Measurements from ENCODE around the gene RPS6KL1. TPM values are rescaled to one million over a fixed set of nuclear protein-coding genes. Genes with fewer than 3 reads are reported as not detected.

Gene RPS6KL1
- total RNA-seq, 5 donors from 2014 or later (not counting 1 experiment from before 2014, with no cell fraction given), result 3.2 to 15.3 (median 6.2) TPM

DNA sequence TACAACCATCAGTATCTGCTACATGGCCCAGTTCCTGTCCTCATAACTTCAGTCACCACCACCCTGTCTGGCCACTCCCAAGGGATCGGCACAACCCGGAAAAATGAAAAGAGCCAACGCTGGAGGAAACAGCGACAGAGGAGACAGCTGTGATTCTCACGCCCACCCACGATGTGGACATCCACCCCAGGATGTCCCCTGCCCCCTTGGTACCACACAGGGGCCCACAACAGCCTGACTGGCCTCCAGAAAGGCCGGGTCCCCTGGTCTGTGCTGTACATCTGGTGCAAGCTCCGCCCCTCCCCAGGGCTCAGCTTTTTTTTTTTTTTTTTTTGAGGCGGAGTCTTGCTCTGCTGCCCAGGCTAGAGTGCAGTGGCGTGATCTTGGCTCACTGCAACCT, 12.5 kb downstream of the RPS6KL1 start:
- ATAC-seq (replicated peaks in 1 of 4), result no peak
- Mint-ChIP-seq H3K4me3 (no peak overlapping the region), H3K36me3 (no peaks in the 10 kb centered on the region), H3K4me1 (peaks cover 0 to 8% (median 7%) of the 10 kb centered on the region in 3 donors), H3K9me3 (no peaks in the 10 kb centered on the region), H3K27me3 (no peaks in the 10 kb centered on the region), H3K27ac (no peak overlapping the region)
- peaks cover 0 to 3% of the 10 kb centered on the region in 2 donors for H3K36me3 ChIP-seq (ENCODE audit: control insufficient read depth in 2 of 2, extremely low read depth in 1 of 2, insufficient read depth in 1 of 2, low read length in 1 of 2)
- no peak overlapping the region for H3K4me3 ChIP-seq (ENCODE audit: control insufficient read depth in 1 of 2, extremely low read depth in 1 of 2, low read length in 1 of 2)
- WGBS (ENCODE audit: insufficient coverage), result 84% methylated on average over 8 of the region's 10 CpGs
- CTCF ChIA-PET, result interaction anchor here (0.5 to 1.4 kb wide), 6 partner anchors 11 to 154 kb away, joined by 3 to 5 read pairs (median 4); no protein-coding TSS in a partner anchor
- peaks cover 0 to 3% of the 10 kb centered on the region in 2 experiments for H3K27me3 ChIP-seq (replicated peaks in 1 of 2; ENCODE audit: control insufficient read depth in 2 of 2, extremely low read depth in 1 of 2, insufficient read depth in 2 of 2, low read length in 1 of 2)
- POLR2A ChIA-PET, result no interaction called here
- H3K4me1 ChIP-seq (ENCODE audit: control insufficient read depth in 1 of 2, extremely low read depth in 1 of 2, insufficient read depth in 2 of 2, low read length in 2 of 2), result peaks cover 0 to 14% of the 10 kb centered on the region in 2 experiments
- H3K27ac ChIP-seq (ENCODE audit: low read length), result no peak overlapping the region
- no peak for DNase-seq
- no peaks in the 10 kb centered on the region for H3K9me3 ChIP-seq

DNA sequence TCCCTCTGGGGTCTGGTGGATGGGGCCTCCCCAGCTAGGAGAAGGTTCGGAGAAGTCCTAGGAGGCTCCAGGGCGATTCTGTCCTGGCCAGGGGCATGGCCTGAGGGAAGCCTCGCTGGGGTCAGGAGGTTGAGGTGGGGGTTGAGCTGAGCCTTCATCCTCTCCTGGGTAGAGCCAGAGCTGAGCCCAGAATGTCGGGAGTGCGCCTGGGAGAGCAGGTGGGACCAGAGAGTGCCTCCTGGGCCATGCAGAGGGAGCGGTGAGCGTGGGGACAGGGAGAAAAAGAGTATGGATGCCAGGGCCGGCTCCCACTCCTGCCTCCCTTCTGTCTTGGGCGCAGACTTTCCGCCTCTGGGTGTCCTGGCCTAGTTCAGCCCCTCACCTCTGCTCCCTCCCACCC, 13.1 kb downstream of the RPS6KL1 start:
- POLR2A ChIA-PET, result no interaction called here
- Histone ChIP-seq H3K27me3 (replicated peaks in 1 of 2; ENCODE audit: control insufficient read depth in 2 of 2, extremely low read depth in 1 of 2, insufficient read depth in 2 of 2, low read length in 1 of 2) (peaks cover 0 to 3% of the 10 kb centered on the region in 2 experiments), H3K36me3 (ENCODE audit: control insufficient read depth in 2 of 2, extremely low read depth in 1 of 2, insufficient read depth in 1 of 2, low read length in 1 of 2) (peaks cover 0 to 5% of the 10 kb centered on the region in 2 donors), H3K9me3 (no peaks in the 10 kb centered on the region), H3K4me3 (ENCODE audit: control insufficient read depth in 1 of 2, extremely low read depth in 1 of 2, low read length in 1 of 2) (no peak overlapping the region), H3K27ac (ENCODE audit: low read length) (no peak overlapping the region), H3K4me1 (ENCODE audit: control insufficient read depth in 1 of 2, extremely low read depth in 1 of 2, insufficient read depth in 2 of 2, low read length in 2 of 2) (peaks cover 0 to 17% of the 10 kb centered on the region in 2 experiments)
- CTCF ChIA-PET, result interaction anchor here (0.5 to 1.4 kb wide), 4 partner anchors 12 to 155 kb away, joined by 3 to 5 read pairs (median 3); no protein-coding TSS in a partner anchor
- WGBS (ENCODE audit: insufficient coverage), result 90% methylated on average over 8 of the region's 10 CpGs
- Mint-ChIP-seq H3K27me3 (no peaks in the 10 kb centered on the region), H3K4me3 (no peak overlapping the region), H3K9me3 (no peaks in the 10 kb centered on the region), H3K27ac (no peak overlapping the region), H3K4me1 (peaks cover 0 to 11% (median 9%) of the 10 kb centered on the region in 3 donors), H3K36me3 (no peaks in the 10 kb centered on the region)
- DNase-seq, result no peak
- no peak for ATAC-seq (replicated peaks in 1 of 4)

DNA sequence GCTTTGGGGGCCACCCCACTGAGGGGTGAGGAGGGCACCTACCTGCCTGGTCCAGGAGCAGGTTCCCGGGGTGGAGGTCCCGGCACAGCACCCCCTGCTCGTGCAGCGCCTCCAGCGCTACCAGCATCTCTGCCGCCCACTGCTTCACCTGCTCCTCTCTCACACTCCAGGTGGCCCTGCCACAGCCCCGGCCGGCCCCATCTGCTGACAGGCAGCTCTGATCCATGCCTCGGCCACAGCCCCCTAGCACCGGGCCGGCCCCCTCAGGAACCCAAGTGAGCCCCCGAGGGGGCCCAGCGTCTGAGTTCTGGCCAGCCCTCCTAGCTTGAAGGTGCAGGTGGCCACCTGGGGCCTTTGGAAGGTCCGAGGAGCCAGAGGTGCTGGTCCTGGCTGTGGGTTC, 13.6 kb downstream of the RPS6KL1 start:
- Histone ChIP-seq H3K27ac (ENCODE audit: low read length) (no peak overlapping the region), H3K9me3 (no peaks in the 10 kb centered on the region), H3K4me3 (ENCODE audit: control insufficient read depth in 1 of 2, extremely low read depth in 1 of 2, low read length in 1 of 2) (no peak overlapping the region), H3K36me3 (ENCODE audit: control insufficient read depth in 2 of 2, extremely low read depth in 1 of 2, insufficient read depth in 1 of 2, low read length in 1 of 2) (peaks cover 0 to 9% of the 10 kb centered on the region in 2 donors), H3K27me3 (replicated peaks in 1 of 2; ENCODE audit: control insufficient read depth in 2 of 2, extremely low read depth in 1 of 2, insufficient read depth in 2 of 2, low read length in 1 of 2) (peaks cover 0 to 3% of the 10 kb centered on the region in 2 experiments), H3K4me1 (ENCODE audit: control insufficient read depth in 1 of 2, extremely low read depth in 1 of 2, insufficient read depth in 2 of 2, low read length in 2 of 2) (peaks cover 0 to 17% of the 10 kb centered on the region in 2 experiments)
- no peaks in the 10 kb centered on the region for H3K36me3 Mint-ChIP-seq
- H3K4me1 Mint-ChIP-seq, result peaks cover 0 to 11% (median 10%) of the 10 kb centered on the region in 3 donors
- DNase-seq, result no peak
- no peak for ATAC-seq (replicated peaks in 1 of 4)
- CTCF ChIA-PET, result interaction anchor here (0.5 to 1.4 kb wide), 3 partner anchors 12 to 306 kb away, joined by 3 to 10 read pairs (median 3); no protein-coding TSS in a partner anchor
- H3K27ac Mint-ChIP-seq, result no peak overlapping the region
- H3K4me3 Mint-ChIP-seq, result no peak overlapping the region
- H3K9me3 Mint-ChIP-seq, result no peaks in the 10 kb centered on the region
- H3K27me3 Mint-ChIP-seq, result no peaks in the 10 kb centered on the region
- WGBS (ENCODE audit: insufficient coverage), result 92% methylated on average over 11 of the region's 14 CpGs
- POLR2A ChIA-PET, result interaction anchor here in 1 of 2 donors (0.5 kb wide), 1 partner anchor 339 kb away, joined by 6 read pairs; no protein-coding TSS in a partner anchor

DNA sequence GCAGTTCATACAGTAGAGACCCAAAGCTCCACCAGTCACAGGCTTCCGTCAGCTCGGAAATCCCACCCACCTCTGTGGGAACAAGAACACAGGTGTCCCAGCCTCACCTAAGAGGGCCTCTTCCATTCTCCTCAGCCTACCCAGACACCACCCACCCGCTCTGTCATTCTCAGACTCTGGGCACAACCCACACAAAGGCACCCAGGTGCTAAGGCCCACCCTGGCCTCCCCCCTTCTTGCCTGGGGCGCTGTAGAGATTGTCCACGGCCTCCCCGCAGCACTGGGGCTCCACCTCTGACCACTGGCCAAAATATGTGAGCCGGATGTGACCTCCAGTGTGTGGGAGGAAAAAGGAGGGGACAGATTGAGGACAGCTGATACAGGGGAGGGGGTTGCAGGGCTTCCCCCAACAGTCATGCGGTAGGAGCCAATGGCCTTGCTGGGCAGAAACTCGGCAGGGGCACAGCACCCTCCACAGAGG, 14.2 kb downstream of the RPS6KL1 start:
- H3K9me3 Mint-ChIP-seq, result no peaks in the 10 kb centered on the region
- ChIA-PET CTCF (interaction anchor here (0.5 to 6.8 kb wide), 3 partner anchors 46 to 305 kb away, joined by 10 to 166 read pairs (median 79); no protein-coding TSS in a partner anchor), POLR2A (interaction anchor here (0.5 to 0.6 kb wide), 2 partner anchors 143 to 340 kb away, joined by 6 read pairs; no protein-coding TSS in a partner anchor)
- H3K4me1 Mint-ChIP-seq, result peaks cover 0 to 11% (median 11%) of the 10 kb centered on the region in 3 donors
- Histone ChIP-seq H3K36me3 (ENCODE audit: control insufficient read depth in 2 of 2, extremely low read depth in 1 of 2, insufficient read depth in 1 of 2, low read length in 1 of 2) (peaks cover 0 to 15% of the 10 kb centered on the region in 2 donors), H3K27ac (ENCODE audit: low read length) (no peak overlapping the region), H3K27me3 (replicated peaks in 1 of 2; ENCODE audit: control insufficient read depth in 2 of 2, extremely low read depth in 1 of 2, insufficient read depth in 2 of 2, low read length in 1 of 2) (peaks cover 0 to 3% of the 10 kb centered on the region in 2 experiments), H3K4me3 (ENCODE audit: control insufficient read depth in 1 of 2, extremely low read depth in 1 of 2, low read length in 1 of 2) (no peak overlapping the region), H3K4me1 (ENCODE audit: control insufficient read depth in 1 of 2, extremely low read depth in 1 of 2, insufficient read depth in 2 of 2, low read length in 2 of 2) (peaks cover 0 to 17% of the 10 kb centered on the region in 2 experiments), H3K9me3 (no peaks in the 10 kb centered on the region)
- no peaks in the 10 kb centered on the region for H3K36me3 Mint-ChIP-seq
- H3K4me3 Mint-ChIP-seq, result no peak overlapping the region
- no peak for DNase-seq
- no peaks in the 10 kb centered on the region for H3K27me3 Mint-ChIP-seq
- H3K27ac Mint-ChIP-seq, result no peak overlapping the region
- WGBS (ENCODE audit: insufficient coverage), result 94% methylated on average over 5 of the region's 9 CpGs
- ATAC-seq (replicated peaks in 1 of 4), result no peak

DNA sequence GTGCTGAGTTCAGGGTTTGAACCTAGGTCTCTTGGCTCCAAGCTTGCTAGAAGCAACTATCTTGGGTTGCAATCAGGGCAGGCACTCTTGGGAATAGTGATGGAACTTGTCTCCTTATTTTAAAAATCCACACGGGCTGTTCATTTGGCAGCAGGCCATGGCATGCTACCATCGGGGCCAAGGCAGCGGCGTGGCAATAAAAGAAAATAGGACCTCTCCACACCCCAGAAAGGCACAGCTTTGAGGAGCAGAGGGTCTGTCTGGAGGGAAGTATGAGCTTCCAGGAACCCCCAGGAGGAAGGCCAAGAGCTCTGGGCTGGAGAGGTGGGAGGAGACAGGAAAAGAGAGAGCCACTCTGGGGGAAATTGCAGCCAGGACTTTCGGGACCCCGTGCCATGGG, 15.3 kb downstream of the RPS6KL1 start:
- peaks cover 4% of the 10 kb centered on the region for H3K36me3 Mint-ChIP-seq
- H3K27me3 Mint-ChIP-seq, result no peaks in the 10 kb centered on the region
- CTCF ChIA-PET, result interaction anchor here (0.6 to 6.8 kb wide), 4 partner anchors 25 to 738 kb away, joined by 3 to 166 read pairs (median 41); no protein-coding TSS in a partner anchor
- no peak for DNase-seq
- H3K9me3 Mint-ChIP-seq, result no peaks in the 10 kb centered on the region
- peaks cover 3 to 24% of the 10 kb centered on the region in 2 donors for H3K36me3 ChIP-seq (ENCODE audit: control insufficient read depth in 2 of 2, extremely low read depth in 1 of 2, insufficient read depth in 1 of 2, low read length in 1 of 2)
- H3K27me3 ChIP-seq (replicated peaks in 1 of 2; ENCODE audit: control insufficient read depth in 2 of 2, extremely low read depth in 1 of 2, insufficient read depth in 2 of 2, low read length in 1 of 2), result no peaks in the 10 kb centered on the region
- peaks cover 0 to 17% of the 10 kb centered on the region in 2 experiments for H3K4me1 ChIP-seq (ENCODE audit: control insufficient read depth in 1 of 2, extremely low read depth in 1 of 2, insufficient read depth in 2 of 2, low read length in 2 of 2)
- no peak overlapping the region for H3K4me3 Mint-ChIP-seq
- no peak overlapping the region for H3K27ac ChIP-seq (ENCODE audit: low read length)
- peaks cover 0 to 11% (median 11%) of the 10 kb centered on the region in 3 donors for H3K4me1 Mint-ChIP-seq
- no peak overlapping the region for H3K4me3 ChIP-seq (ENCODE audit: control insufficient read depth in 1 of 2, extremely low read depth in 1 of 2, low read length in 1 of 2)
- POLR2A ChIA-PET, result interaction anchor here in 1 of 2 donors (0.5 kb wide), 1 partner anchor 1448 kb away, joined by 4 read pairs; no protein-coding TSS in a partner anchor
- no peaks in the 10 kb centered on the region for H3K9me3 ChIP-seq
- H3K27ac Mint-ChIP-seq, result no peak overlapping the region
- WGBS (ENCODE audit: insufficient coverage), result 90% methylated on average over 4 of the region's 6 CpGs
- ATAC-seq (replicated peaks in 1 of 4), result no peak

DNA sequence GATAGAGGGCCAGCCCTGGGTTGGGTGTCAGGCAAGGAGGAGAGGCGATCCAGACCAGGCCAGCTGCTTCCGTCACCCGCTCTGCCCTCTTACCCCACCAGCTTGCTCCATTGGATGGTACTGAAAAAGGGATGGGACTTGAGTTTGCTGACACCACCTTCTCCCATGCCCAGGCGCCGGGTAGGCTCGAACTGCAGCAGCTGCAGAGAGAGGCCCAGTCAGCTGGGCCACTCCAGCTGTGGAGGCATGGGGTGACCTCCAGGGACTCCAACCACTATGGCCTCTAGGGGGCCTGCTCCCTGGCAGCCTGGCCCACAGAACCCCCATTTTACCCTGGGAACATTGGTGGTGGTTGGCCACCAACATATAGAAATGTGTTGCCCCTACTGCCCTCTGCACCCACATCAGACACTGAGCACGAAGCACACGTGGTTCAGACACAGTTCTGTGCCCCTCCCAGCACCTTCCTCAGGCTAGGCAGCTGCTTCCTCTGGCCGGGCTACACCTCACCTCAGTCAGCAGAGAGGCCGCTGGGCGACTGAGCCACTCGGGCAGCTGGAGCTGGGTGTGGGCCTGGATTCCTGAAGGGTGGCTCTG, 16.0 kb downstream of the RPS6KL1 start:
- Histone ChIP-seq H3K4me3 (ENCODE audit: control insufficient read depth in 1 of 2, extremely low read depth in 1 of 2, low read length in 1 of 2) (no peak overlapping the region), H3K4me1 (ENCODE audit: control insufficient read depth in 1 of 2, extremely low read depth in 1 of 2, insufficient read depth in 2 of 2, low read length in 2 of 2) (peaks cover 0 to 17% of the 10 kb centered on the region in 2 experiments), H3K27ac (ENCODE audit: low read length) (no peak overlapping the region), H3K27me3 (replicated peaks in 1 of 2; ENCODE audit: control insufficient read depth in 2 of 2, extremely low read depth in 1 of 2, insufficient read depth in 2 of 2, low read length in 1 of 2) (no peaks in the 10 kb centered on the region), H3K9me3 (no peaks in the 10 kb centered on the region), H3K36me3 (ENCODE audit: control insufficient read depth in 2 of 2, extremely low read depth in 1 of 2, insufficient read depth in 1 of 2, low read length in 1 of 2) (peaks cover 3 to 32% of the 10 kb centered on the region in 2 donors)
- 79% methylated on average over 5 of the region's 12 CpGs for whole genome bisulfite sequencing (ENCODE audit: insufficient coverage)
- no peaks in the 10 kb centered on the region for H3K9me3 Mint-ChIP-seq
- H3K27ac Mint-ChIP-seq, result no peak overlapping the region
- peak in 1 of 4 experiments; percentile 30 for ATAC-seq (replicated peaks in 1 of 4)
- ChIA-PET CTCF (interaction anchor here (0.6 to 6.8 kb wide), 5 partner anchors 22 to 739 kb away, joined by 3 to 166 read pairs (median 3); no protein-coding TSS in a partner anchor), POLR2A (no interaction called here)
- no peaks in the 10 kb centered on the region for H3K27me3 Mint-ChIP-seq
- DNase-seq, result no peak
- H3K4me1 Mint-ChIP-seq, result peaks cover 0 to 11% (median 11%) of the 10 kb centered on the region in 3 donors
- H3K36me3 Mint-ChIP-seq, result peaks cover 11% of the 10 kb centered on the region
- no peak overlapping the region for H3K4me3 Mint-ChIP-seq
